HepG2 (cell line): ENCODE results near the gene FAM83G. TPM values are rescaled to one million over a fixed set of nuclear protein-coding genes. Genes with fewer than 3 reads are reported as not detected.

Source experiments
- CCDC6 ChIP-seq: sonication (generic); formaldehyde crosslinking; IDR thresholded peaks from 2 replicates; pipeline ENCODE4 v1.8.1; 2022; ENCODE audit warnings: mild to moderate bottlenecking, missing genetic modification reagents, moderate library complexity
- HNF4G ChIP-seq, 2 experiments: sonication (generic) in 1 of 2; formaldehyde crosslinking in 1 of 2; IDR thresholded peaks; 2 replicates each; pipeline versions ENCODE4 v1.4.0 to v1.6.1; 2011 to 2020; ENCODE audit warnings: borderline replicate concordance in 2 of 2, low read depth in 2 of 2, mild to moderate bottlenecking in 2 of 2, low read length in 1 of 2, missing genetic modification reagents in 1 of 2, moderate library complexity in 1 of 2
- HNRNPL ChIP-seq: fragments of 200-400 bp; formaldehyde crosslinking; IDR thresholded peaks from 2 replicates; pipeline ENCODE4 v1.6.1; 2017; ENCODE audit warnings: mild to moderate bottlenecking, low read depth, low read length
- NAIF1 ChIP-seq: sonication (generic); formaldehyde crosslinking; IDR thresholded peaks from 2 replicates; pipeline ENCODE4 v1.5.0; 2020; ENCODE audit warnings: mild to moderate bottlenecking, missing genetic modification reagents, borderline replicate concordance
- NFIC ChIP-seq: IDR thresholded peaks from 2 replicates; pipeline ENCODE4 v1.6.1; 2012; ENCODE audit warnings: mild to moderate bottlenecking, low read length, inconsistent platforms
- POLR2AphosphoS2 ChIP-seq: IDR thresholded peaks from 2 replicates; pipeline ENCODE4 v1.6.1; 2011; ENCODE audit warnings: low read depth, low read length, improper control_type of control experiment
- REST ChIP-seq, 2 experiments: IDR thresholded peaks; 2 replicates each; pipeline ENCODE4 v1.6.1; 2011 to 2012; ENCODE audit warnings: low read length in 2 of 2, borderline replicate concordance in 1 of 2, low read depth in 1 of 2, mild to moderate bottlenecking in 1 of 2, moderate library complexity in 1 of 2
- RFXAP ChIP-seq: sonication (generic); formaldehyde crosslinking; IDR thresholded peaks from 2 replicates; pipeline ENCODE4 v1.4.0; 2020; ENCODE audit warnings: missing genetic modification reagents, borderline replicate concordance
- SNAPC4 ChIP-seq: sonication (generic); formaldehyde crosslinking; IDR thresholded peaks from 2 replicates; pipeline ENCODE4 v1.4.0; 2020; ENCODE audit warnings: mild to moderate bottlenecking, missing genetic modification reagents
- TARDBP ChIP-seq: sonication (generic); formaldehyde crosslinking; IDR thresholded peaks from 2 replicates; pipeline ENCODE4 v1.8.0; 2022; ENCODE audit warnings: mild to moderate bottlenecking, missing genetic modification reagents
- TEAD3 ChIP-seq: optimal IDR thresholded peaks from 2 replicates; pipeline ENCODE3; 2016; ENCODE audit warnings: borderline replicate concordance
- ZIK1 ChIP-seq: sonication (generic); formaldehyde crosslinking; IDR thresholded peaks from 2 replicates; pipeline ENCODE4 v1.5.0; 2020; ENCODE audit warnings: mild to moderate bottlenecking, low read depth, missing genetic modification reagents, borderline replicate concordance
- ZKSCAN8 ChIP-seq: IDR thresholded peaks from 2 replicates; pipeline ENCODE4 v1.6.1; 2016; ENCODE audit warnings: borderline replicate concordance, missing genetic modification reagents, missing compliant biosample characterization
- ZNF256 ChIP-seq: sonication (generic); formaldehyde crosslinking; conservative IDR thresholded peaks from 2 replicates; pipeline ENCODE4 v1.4.0; 2020; ENCODE audit warnings: missing genetic modification reagents
- ZNF281 ChIP-seq: sonication (generic); formaldehyde crosslinking; IDR thresholded peaks from 2 replicates; pipeline ENCODE4 v1.4.0; 2020; ENCODE audit warnings: missing genetic modification reagents, borderline replicate concordance
- ZNF451 ChIP-seq: sonication (generic); formaldehyde crosslinking; IDR thresholded peaks from 2 replicates; pipeline ENCODE4 v1.5.0; 2020; ENCODE audit warnings: mild to moderate bottlenecking, missing genetic modification reagents
- ZNF543 ChIP-seq: sonication (generic); formaldehyde crosslinking; IDR thresholded peaks from 2 replicates; pipeline ENCODE4 v1.4.0; 2020; ENCODE audit warnings: mild to moderate bottlenecking, missing genetic modification reagents
- ZNF615 ChIP-seq: sonication (generic); formaldehyde crosslinking; IDR thresholded peaks from 2 replicates; pipeline ENCODE4 v1.5.0; 2020; ENCODE audit warnings: mild to moderate bottlenecking, missing genetic modification reagents, borderline replicate concordance
- ZNF790 ChIP-seq: sonication (generic); formaldehyde crosslinking; IDR thresholded peaks from 2 replicates; pipeline ENCODE4 v1.8.0; 2022; ENCODE audit warnings: missing genetic modification reagents, mild to moderate bottlenecking, borderline replicate concordance
- polyA plus RNA-seq, 8 experiments: library from polyadenylated mRNA; depleted of rRNA in 3 of 8; stranded (reverse) in 7 of 8; unstranded in 1 of 8; fragments of >200 nt; fragmentation: Illumina TruSeq in 4 of 8; extraction: Trizol in 4 of 8; gene quantifications; 2 replicates each; pipeline versions ENCODE4 v1.2.1 to v1.2.3, GENCODE V29; 2011 to 2016; ENCODE audit warnings: low read depth in 4 of 8, missing spikeins in 1 of 8, mixed read lengths in 1 of 8; ENCODE audit not compliant: insufficient read depth in 1 of 8
- total RNA-seq, 5 experiments: library from RNA; depleted of rRNA; stranded (reverse); fragments of >200 nt; fragmentation: Illumina TruSeq; extraction: Trizol; gene quantifications; 2 replicates each; pipeline ENCODE4 v1.2.3, GENCODE V29; 2016; ENCODE audit warnings: low read depth in 1 of 5

FAM83G gene
- total and polyA plus RNA-seq, 2 of the 13 experiments (the other 11 are each of a cell fraction or from before 2014, with no cell fraction given), result 13.7 to 18.6 TPM

GRCh38 chr17:18919963-18920362 is 84.6 kb downstream of the FAM83G start (continued):
- TF ChIP-seq REST (IDR thresholded peaks at IDR 0.05; ENCODE audit: borderline replicate concordance in 1 of 2, low read depth in 1 of 2, low read length in 2 of 2) (no peak), NAIF1 (CRISPR knock-in tag) (no peak), ZNF451 (CRISPR knock-in tag) (no peak), SNAPC4 (CRISPR knock-in tag) (no peak), CCDC6 (CRISPR knock-in tag) (no peak), RFXAP (CRISPR knock-in tag) (no peak), ZIK1 (CRISPR knock-in tag) (no peak), NFIC (no peak), ZNF790 (no peak), HNRNPL (no peak), ZNF256 (CRISPR knock-in tag) (no peak), ZNF281 (CRISPR knock-in tag) (no peak), ZNF543 (no peak), TEAD3 (peak; percentile 27), HNF4G (IDR thresholded peaks at IDR 0.05; ENCODE audit: borderline replicate concordance, low read depth, low read length) (peak; percentile 79), HNF4G (CRISPR knock-in tag; IDR thresholded peaks at IDR 0.05; ENCODE audit: borderline replicate concordance, low read depth) (no peak), TARDBP (no peak), ZKSCAN8 (CRISPR knock-in tag) (no peak), ZNF615 (CRISPR knock-in tag) (no peak), POLR2AphosphoS2 (no peak)
